ENCODE data around the gene CACNA2D3. TPM values are rescaled to one million over a fixed set of nuclear protein-coding genes. Genes with fewer than 3 reads are reported as not detected.

CACNA2D3 gene
- total RNA-seq, 1 donor from 2014 or later, result 0.29 TPM

- no peaks in the 10 kb centered on the region for H3K36me3 Mint-ChIP-seq (ENCODE audit: insufficient read depth)
- no peak overlapping the region for H3K4me3 Mint-ChIP-seq (ENCODE audit: low read depth)
- peaks cover 68% of the 10 kb centered on the region for H3K27me3 Mint-ChIP-seq
- no peak for DNase-seq (ENCODE audit: low spot score, unreplicated experiment)
- H3K9me3 Mint-ChIP-seq (ENCODE audit: low read depth), result no peaks in the 10 kb centered on the region
- TF ChIP-seq CTCF (IDR thresholded peaks at IDR 0.05; ENCODE audit: unreplicated experiment), result no peak
- no peak overlapping the region for H3K27ac Mint-ChIP-seq
- peaks cover 9% of the 10 kb centered on the region for H3K4me1 Mint-ChIP-seq (ENCODE audit: low read depth)
Observed at GRCh38 chr3:54085936-54086335, 36.4 kb upstream of the CACNA2D3 start.

GRCh38 chr3:54086652-54087405 is 35.5 kb upstream of the CACNA2D3 start:
- Mint-ChIP-seq H3K4me1 (ENCODE audit: low read depth) (peaks cover 9% of the 10 kb centered on the region), H3K4me3 (ENCODE audit: low read depth) (peak overlapping the region; percentile 52), H3K27me3 (peaks cover 65% of the 10 kb centered on the region), H3K9me3 (ENCODE audit: low read depth) (no peaks in the 10 kb centered on the region), H3K27ac (no peak overlapping the region), H3K36me3 (ENCODE audit: insufficient read depth) (no peaks in the 10 kb centered on the region)
- TF ChIP-seq CTCF (IDR thresholded peaks at IDR 0.05; ENCODE audit: unreplicated experiment), result no peak
- DNase-seq (ENCODE audit: low spot score, unreplicated experiment), result no peak

GRCh38 chr3:54087581-54088410 is 34.6 kb upstream of the CACNA2D3 start:
- H3K27me3 Mint-ChIP-seq, result peaks cover 58% of the 10 kb centered on the region
- no peak overlapping the region for H3K27ac Mint-ChIP-seq
- peak; percentile 19 for TF ChIP-seq CTCF (IDR thresholded peaks at IDR 0.05; ENCODE audit: unreplicated experiment)

GRCh38 chr3:54093491-54094248 is 28.7 kb upstream of the CACNA2D3 start:
- Mint-ChIP-seq H3K36me3 (ENCODE audit: insufficient read depth) (no peaks in the 10 kb centered on the region), H3K9me3 (ENCODE audit: low read depth) (no peaks in the 10 kb centered on the region), H3K4me1 (ENCODE audit: low read depth) (peaks cover 6% of the 10 kb centered on the region), H3K27me3 (peaks cover 21% of the 10 kb centered on the region), H3K4me3 (ENCODE audit: low read depth) (no peak overlapping the region), H3K27ac (no peak overlapping the region)
- TF ChIP-seq CTCF (IDR thresholded peaks at IDR 0.05; ENCODE audit: unreplicated experiment), result no peak
- DNase-seq (ENCODE audit: low spot score, unreplicated experiment), result no peak

More at GRCh38 chr3:54087581-54088410, 34.6 kb upstream of the CACNA2D3 start:
- Mint-ChIP-seq H3K36me3 (ENCODE audit: insufficient read depth) (no peaks in the 10 kb centered on the region), H3K9me3 (ENCODE audit: low read depth) (no peaks in the 10 kb centered on the region), H3K4me3 (ENCODE audit: low read depth) (peak overlapping the region; percentile 52), H3K4me1 (ENCODE audit: low read depth) (peaks cover 9% of the 10 kb centered on the region)
- DNase-seq (ENCODE audit: low spot score, unreplicated experiment), result no peak

GRCh38 chr3:54094926-54095325 is 27.4 kb upstream of the CACNA2D3 start:
- no peaks in the 10 kb centered on the region for H3K36me3 Mint-ChIP-seq (ENCODE audit: insufficient read depth)
- no peaks in the 10 kb centered on the region for H3K9me3 Mint-ChIP-seq (ENCODE audit: low read depth)
- no peak overlapping the region for H3K4me3 Mint-ChIP-seq (ENCODE audit: low read depth)
- H3K4me1 Mint-ChIP-seq (ENCODE audit: low read depth), result peaks cover 6% of the 10 kb centered on the region
- no peak for TF ChIP-seq CTCF (IDR thresholded peaks at IDR 0.05; ENCODE audit: unreplicated experiment)
- peaks cover 11% of the 10 kb centered on the region for H3K27me3 Mint-ChIP-seq
- H3K27ac Mint-ChIP-seq, result no peak overlapping the region
- DNase-seq (ENCODE audit: low spot score, unreplicated experiment), result no peak
